Stimulated activated CD4-positive, alpha-beta T cell treated with anti-CD3 and anti-CD28 coated beads, Interleukin-15, amount 100 ng/mL, for 1 hour (primary cell): ENCODE data around the gene PTPRM.

Source experiments
- DNase-seq, 2 donors: peaks; one replicate each; pipeline ENCODE4 v3.0.0-alpha.2; 2020; ENCODE audit warnings: low read depth in 1 of 2, low spot score in 1 of 2

Gene PTPRM

DNA sequence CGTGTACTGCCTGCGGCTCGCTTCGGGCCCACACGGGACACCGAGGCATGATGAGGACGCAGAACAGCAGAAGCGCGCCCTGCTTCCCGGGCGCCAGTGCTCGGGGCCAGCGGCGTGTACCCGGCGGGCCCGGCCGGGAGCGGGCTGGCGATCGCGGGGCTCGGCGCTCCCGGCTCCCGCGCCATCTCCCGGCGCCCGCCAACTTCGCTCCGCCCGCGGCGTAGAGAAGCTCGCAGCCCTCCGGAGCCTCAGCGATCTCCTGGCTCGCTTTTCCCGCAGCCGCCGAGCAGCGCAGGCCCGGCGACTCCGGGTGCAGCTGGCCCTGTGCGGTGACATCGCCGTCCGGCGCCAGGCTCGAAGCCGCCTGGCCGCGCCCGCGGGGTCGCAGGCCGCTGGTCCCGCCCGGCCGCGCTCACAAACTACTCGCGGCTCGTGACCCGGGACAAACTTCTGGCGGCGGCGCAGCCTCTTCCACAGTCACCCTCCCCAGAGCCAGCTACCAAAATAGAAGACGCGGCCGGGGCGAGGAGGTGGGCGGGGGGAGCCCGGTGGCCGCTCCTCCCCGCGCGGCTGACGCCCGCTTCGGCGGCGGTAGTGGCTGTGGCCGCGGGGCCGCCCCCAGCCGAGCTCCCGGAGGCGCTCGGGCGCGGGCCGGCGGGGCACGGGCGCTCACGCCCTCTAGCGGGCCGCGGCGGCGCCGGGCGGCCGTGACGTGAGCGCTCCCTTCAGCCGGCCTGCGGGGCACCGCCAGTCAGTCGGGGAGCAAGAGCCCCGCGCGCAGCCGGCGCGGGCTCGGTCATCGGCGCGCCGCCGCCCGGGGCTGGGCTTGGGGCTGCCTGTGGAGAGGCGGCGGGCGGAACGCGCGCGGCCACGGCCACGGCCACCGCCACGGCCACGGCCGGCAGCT, at the start of gene PTPRM:
Gene PTPRM, plus strand, starts transcription at position 750 of the 907 bp plus-strand sequence. CDS start 503 bp downstream, outside the sequence.
- DNase-seq, result peak in 1 of 2 donors; percentile 34

DNA sequence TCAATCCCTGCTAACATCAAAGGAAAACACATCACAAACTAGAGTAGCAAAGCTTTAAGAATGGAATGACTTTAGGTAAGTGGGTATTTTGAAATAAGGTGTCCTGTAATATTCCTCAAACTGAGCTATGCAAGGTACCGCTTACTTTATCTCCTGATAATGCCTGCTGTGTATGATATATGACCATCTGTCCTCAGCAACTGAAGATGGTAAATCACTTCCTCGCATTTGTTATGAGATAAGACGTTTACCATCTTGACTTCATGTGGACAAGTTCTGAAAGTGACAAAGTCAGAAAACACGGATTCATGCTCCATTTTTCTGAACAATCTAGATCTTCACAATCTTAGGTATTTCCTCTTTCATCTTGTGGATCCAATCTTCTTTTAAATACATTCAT, 49.3 kb upstream of the PTPRM start:
- DNase-seq, result no peak

- DNase-seq, result no peak
Measured at GRCh38 chr18:7520200-7520785, 46.8 kb upstream of the PTPRM start.

- DNase-seq, result no peak
Measured at GRCh38 chr18:7521226-7521856, 45.8 kb upstream of the PTPRM start.

DNA sequence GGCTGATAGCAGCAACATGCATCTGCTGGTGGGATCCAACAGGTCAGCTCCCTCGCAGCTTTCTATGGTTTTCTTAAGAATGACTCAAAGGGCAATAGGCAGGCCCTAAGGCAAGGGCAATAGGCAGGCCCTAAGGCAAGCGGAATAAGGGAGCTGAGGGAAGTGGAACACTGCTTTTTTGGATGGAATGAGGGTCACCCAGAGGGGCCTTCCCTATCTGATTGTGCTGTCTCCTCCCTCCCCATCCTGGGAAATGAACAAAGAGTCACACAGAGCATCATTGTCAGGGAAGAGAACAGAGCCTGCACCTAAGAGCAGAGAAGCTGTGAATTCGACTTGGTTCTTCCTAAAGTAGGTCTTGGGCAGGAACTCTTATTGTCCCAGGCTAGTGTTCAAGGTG, 43.3 kb upstream of the PTPRM start:
- DNase-seq, result no peak

GRCh38 chr18:7524786-7525185, 42.3 kb upstream of the PTPRM start:
- no peak for DNase-seq

DNA sequence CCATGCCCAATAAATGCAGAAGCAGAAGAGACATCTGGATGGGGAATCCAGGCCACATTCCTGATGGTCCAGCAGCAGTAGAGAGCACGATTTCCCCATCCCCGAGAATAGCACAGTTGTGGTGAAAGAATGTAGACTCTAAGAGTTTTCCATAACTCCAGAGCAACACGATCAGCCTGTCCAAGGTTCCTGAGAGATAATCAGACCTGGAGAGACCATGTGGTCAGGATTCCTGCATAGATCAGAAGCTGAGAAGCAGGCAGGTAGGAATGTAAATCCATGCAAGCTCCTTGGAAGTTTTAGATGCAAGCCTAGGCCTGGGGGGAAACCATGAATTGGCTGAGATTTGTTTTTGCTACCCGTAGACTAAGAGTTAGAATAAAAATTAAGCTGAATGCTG, 34.2 kb upstream of the PTPRM start:
- DNase-seq, result no peak

DNA sequence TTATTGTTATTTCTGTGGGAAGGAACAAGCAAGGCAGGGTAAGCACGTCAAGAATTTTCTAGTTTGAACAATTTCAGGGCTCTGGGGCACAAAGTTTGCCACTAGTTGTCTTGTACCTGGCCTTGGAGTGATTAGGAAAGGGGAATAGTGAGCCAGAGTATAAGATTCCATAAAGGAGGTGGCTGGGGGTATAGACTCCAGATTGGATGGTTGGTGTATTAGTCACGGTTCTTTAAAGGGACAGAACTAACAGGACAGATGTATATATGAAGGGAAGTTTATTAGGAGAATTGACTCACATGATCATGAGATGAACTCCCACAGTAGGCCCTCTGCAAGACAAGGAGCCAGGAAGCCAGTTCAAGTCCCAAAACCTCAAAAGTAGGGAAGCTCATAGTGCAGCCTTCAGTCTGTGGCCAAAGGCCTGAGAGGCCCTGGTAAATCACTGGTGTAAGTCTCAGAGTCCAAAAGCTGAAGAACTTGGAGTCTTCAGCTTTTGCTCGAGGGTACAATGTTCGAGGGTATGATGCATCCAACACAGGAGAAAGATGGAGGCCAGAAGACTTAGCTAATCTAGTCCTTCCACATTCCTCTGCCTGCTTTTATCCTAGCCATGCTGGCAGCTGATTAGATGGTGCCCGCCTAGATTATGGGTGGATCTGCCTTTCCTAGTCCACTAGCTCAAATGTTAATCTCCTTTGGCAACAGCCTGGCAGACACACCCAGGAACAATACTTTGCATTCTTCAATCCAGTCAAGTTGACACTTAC, 31.5 kb upstream of the PTPRM start:
- DNase-seq, result no peak

- DNase-seq, result no peak
Measured at GRCh38 chr18:7537145-7537544, 30.0 kb upstream of the PTPRM start.

DNA sequence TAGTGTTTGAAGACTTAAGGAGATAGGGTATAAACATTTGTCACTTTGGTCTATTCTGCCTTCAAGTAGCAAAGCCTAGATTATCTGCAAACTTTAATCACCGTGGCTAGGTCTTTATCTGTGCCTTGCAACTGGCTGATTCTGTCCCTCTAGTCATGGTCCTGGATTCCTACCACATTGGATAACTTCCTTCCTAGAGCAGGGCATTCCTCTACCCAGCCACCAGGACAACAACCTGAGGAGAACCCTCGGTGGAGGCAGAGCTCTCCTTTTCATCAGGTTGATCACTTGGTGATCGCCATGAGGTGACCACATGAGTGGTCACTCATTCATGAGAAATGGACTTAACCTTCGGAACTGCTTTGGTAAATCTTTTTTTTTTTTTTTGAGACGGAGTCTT, 25.3 kb upstream of the PTPRM start:
- DNase-seq, result no peak

DNA sequence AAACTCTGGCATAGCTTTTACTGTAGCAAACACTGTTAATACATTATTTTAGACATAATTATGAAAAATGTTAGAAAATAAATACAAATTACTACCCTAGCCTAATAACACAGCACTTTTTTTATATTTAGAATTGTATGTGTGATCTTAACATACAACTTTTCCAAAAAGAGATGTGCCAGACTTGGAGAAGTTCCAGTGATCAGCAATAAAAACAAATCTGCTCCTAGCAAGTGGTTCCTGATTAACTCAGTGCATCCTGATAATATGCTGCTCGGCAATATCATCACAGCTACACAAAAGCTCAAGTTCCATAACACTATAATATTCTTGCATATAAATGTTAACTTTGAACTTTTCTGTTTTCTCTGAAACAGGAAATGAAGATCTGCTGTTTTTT, 22.4 kb upstream of the PTPRM start:
- no peak for DNase-seq

DNA sequence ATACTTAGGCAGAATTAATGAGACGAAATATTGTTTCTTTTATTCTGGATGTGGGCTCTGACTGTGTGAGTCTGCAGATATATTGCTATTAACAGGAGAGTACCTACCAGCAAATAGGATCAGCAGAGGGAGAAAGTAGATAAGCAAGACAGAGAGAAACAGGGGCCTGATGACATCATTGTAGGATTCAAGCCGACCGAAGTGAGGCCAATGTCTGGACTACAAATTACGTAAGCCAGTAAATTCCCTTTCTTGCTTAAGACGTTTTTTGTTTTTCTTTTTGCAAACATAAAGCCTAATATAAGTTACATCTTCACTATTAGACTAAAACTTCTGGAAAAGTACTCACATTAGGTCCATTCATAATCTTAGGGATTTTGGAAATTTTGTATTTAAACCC, 21.4 kb upstream of the PTPRM start:
- DNase-seq, result no peak

- no peak for DNase-seq
Measured at GRCh38 chr18:7548221-7548620, 18.9 kb upstream of the PTPRM start.

DNA sequence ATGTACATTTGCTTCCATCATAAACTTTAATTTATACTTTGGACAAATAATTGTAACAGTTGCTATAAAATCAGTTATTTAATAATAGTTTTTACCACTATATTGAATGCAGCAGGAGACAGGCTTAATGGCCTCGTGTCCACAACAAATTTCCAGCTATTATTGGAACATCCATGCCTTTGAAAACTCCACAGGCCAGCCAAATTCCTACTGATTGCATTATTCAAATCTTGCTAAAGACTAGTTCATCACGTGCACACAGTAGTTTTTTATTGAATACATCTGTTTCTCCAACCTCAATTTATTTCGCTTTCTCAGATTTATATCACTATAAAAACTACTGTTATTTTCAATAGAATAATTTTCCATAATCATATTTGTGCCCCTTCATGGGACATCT, 18.4 kb upstream of the PTPRM start:
- DNase-seq, result no peak

GRCh38 chr18:7557973-7558372, 9.1 kb upstream of the PTPRM start:
- DNase-seq, result no peak

GRCh38 chr18:7558769-7559168, 8.3 kb upstream of the PTPRM start:
- DNase-seq, result no peak

GRCh38 chr18:7559709-7560319, 7.3 kb upstream of the PTPRM start:
- no peak for DNase-seq

GRCh38 chr18:7561909-7562460, 5.1 kb upstream of the PTPRM start:
- DNase-seq, result no peak

DNA sequence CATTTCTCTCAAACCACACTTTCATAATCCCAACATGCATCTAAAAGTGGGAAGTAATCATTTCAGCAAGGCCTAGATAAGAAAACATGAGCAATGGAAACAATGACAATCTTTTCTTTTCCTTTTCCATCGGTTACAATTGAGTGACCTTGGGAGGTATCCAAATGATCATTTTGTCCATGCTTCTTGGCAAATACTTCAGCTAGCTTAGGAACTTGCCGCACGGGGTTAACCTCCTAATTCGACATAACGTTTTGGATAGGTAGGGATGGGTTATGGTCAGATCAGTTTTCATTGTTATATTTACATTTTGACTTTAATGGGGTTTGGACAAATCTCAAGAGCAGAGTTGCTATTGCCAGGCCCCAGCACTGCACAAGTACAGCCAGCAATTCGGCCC, 4.6 kb upstream of the PTPRM start:
- DNase-seq, result no peak

DNA sequence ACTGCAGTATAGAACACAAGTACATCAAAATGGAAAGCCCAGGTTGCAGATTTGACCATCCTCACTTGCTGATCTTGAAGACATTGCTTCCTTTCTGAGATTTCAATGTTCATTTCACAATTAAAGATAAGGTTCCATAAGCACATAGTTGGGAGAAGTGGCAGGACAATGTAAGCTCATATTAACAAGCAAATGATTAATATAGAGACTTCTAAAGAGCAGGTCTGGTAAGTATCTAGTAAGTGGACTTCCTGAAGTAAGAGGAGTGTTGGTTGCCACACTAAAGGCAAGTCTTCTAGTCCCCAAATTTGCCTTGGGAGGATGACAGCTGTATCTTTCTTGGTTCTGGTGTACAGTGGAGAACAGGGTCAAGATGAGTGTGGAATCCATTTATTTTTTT, 1.4 kb upstream of the PTPRM start:
- DNase-seq, result no peak

DNA sequence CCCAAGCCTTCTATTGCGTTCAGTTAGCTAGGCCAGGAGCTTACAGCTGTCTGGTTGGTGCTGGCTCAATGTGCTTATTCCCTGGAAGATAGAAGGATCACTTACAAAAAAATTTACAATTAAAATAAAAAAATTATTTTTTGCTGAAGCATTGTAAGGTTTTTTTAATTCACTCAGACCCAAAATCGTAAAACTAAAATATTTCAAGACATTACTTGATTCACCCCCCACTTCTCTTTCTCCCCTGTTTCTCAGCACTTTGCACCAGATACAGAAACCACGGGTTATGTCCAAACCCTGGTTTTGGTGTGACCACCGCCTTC, 911 bp upstream of the PTPRM start:
- DNase-seq, result no peak
